SK-N-SH (cell line): ENCODE data around the gene CNOT1.
A peak's percentile ranks its signal among the peaks of the same experiment; 100 is the strongest.

Experiments
- CTCF ChIP-seq: fragments of 200-600 bp; sonication (generic); IDR thresholded peaks from 2 replicates; pipeline ENCODE4 v1.6.1; 2017; ENCODE audit warnings: antibody characterized with exemption, mild to moderate bottlenecking, moderate library complexity
- IRF3 ChIP-seq: fragments of 150-350 bp; IDR thresholded peaks from 2 replicates; pipeline ENCODE4 v1.6.1; 2016; ENCODE audit warnings: mild to moderate bottlenecking, low read depth, low read length
- MAX ChIP-seq: IDR thresholded peaks from 2 replicates; pipeline ENCODE4 v1.4.0; 2012; ENCODE audit warnings: low read depth
- MEF2A ChIP-seq: IDR thresholded peaks from 2 replicates; pipeline ENCODE4 v1.4.0; 2012; ENCODE audit warnings: low read depth, borderline replicate concordance
- MXI1 ChIP-seq: IDR thresholded peaks from 2 replicates; pipeline ENCODE4 v1.6.1; 2012; ENCODE audit warnings: mild to moderate bottlenecking, low read depth, low read length, improper control_type of control experiment
- POLR2AphosphoS5 ChIP-seq: IDR thresholded peaks from 2 replicates; pipeline ENCODE4 v1.6.1; 2012; ENCODE audit warnings: low read depth, low read length
- REST ChIP-seq: IDR thresholded peaks from 2 replicates; pipeline ENCODE4 v1.6.1; 2012; ENCODE audit warnings: mild to moderate bottlenecking, low read depth, low read length, moderate library complexity
- RFX5 ChIP-seq: IDR thresholded peaks from 2 replicates; pipeline ENCODE4 v1.6.1; 2012; ENCODE audit warnings: mild to moderate bottlenecking, improper control_type of control experiment, low read length
- RXRA ChIP-seq: IDR thresholded peaks from 2 replicates; pipeline ENCODE4 v1.4.0; 2012; ENCODE audit warnings: low read depth, mild to moderate bottlenecking, borderline replicate concordance
- SIN3A ChIP-seq: IDR thresholded peaks from 2 replicates; pipeline ENCODE4 v1.6.1; 2012; ENCODE audit warnings: low read depth, mild to moderate bottlenecking, low read length, moderate library complexity, borderline replicate concordance
- SMC3 ChIP-seq: IDR thresholded peaks from 2 replicates; pipeline ENCODE4 v1.6.1; 2012; ENCODE audit warnings: low read depth, low read length, improper control_type of control experiment
- TEAD4 ChIP-seq: IDR thresholded peaks from 2 replicates; pipeline ENCODE4 v1.4.0; 2012; ENCODE audit warnings: mild to moderate bottlenecking, borderline replicate concordance; ENCODE audit not compliant: insufficient read depth
- ZBTB33 ChIP-seq: IDR thresholded peaks from 2 replicates; pipeline ENCODE4 v1.4.0; 2012; ENCODE audit warnings: low read depth, borderline replicate concordance

- TF ChIP-seq REST = no peak
- TF ChIP-seq MXI1 = peak; percentile 57; the same call in 1 of the 2 replicates
- 0 out of 2 replicates have a peak, but pooled peaks have one; percentile 44 for TF ChIP-seq RFX5
- TF ChIP-seq POLR2AphosphoS5 = no peak
- TF ChIP-seq MEF2A = no peak
- no peak for TF ChIP-seq IRF3
- TF ChIP-seq RXRA = no peak
- no peak for TF ChIP-seq TEAD4
- TF ChIP-seq SMC3 = peak; percentile 74
- TF ChIP-seq ZBTB33 = no peak
- TF ChIP-seq MAX = no peak
- peak; percentile 78 for TF ChIP-seq CTCF
- TF ChIP-seq SIN3A = no peak
Measured at GRCh38 chr16:58661199-58661830, 31.7 kb upstream of the CNOT1 start.
